ENCODE data around the gene MREG. TPM values are rescaled to one million over a fixed set of nuclear protein-coding genes. Genes with fewer than 3 reads are reported as not detected.

Gene MREG
- total RNA-seq, 1 donor from 2014 or later = 4.4 TPM

Other genes starting within 250 kb of the MREG start
- gene PECR, start 68.3 kb upstream of the MREG start, total RNA-seq = 9.1 TPM
- gene TMEM169, start 68.4 kb upstream of the MREG start, total RNA-seq = 1.4 TPM
- 210 TPM for gene XRCC5, start 95.8 kb upstream of the MREG start, total RNA-seq